Measurements from ENCODE around the gene NEAT1. TPM values are rescaled to one million over a fixed set of nuclear protein-coding genes. Genes with fewer than 3 reads are reported as not detected.

The NEAT1 gene
- total and polyA plus RNA-seq, 9 of the 15 experiments (the other 6 are each of a cell fraction or from before 2014, with no cell fraction given) = 20.1 to 389 (median 62.8) TPM

GRCh38 chr11:65382033-65382803 is 40.4 kb upstream of the NEAT1 start, which contains the start of gene SLC25A45 (continued):
- TF ChIP-seq ZNF407 (IDR thresholded peaks at IDR 0.05; ENCODE audit: low read depth) (no peak), IRF2 (CRISPR knock-in tag; IDR thresholded peaks at IDR 0.05) (no peak), MECOM (CRISPR knock-in tag; IDR thresholded peaks at IDR 0.05) (no peak), ARID1B (IDR thresholded peaks at IDR 0.05) (peak; percentile 93), CBX3 (IDR thresholded peaks at IDR 0.05; ENCODE audit: borderline replicate concordance in 1 of 2, low read length in 2 of 2) (0 out of 3 replicates have a peak, but pooled peaks of 1 of the 2 experiments have one; percentile 3), PPARD (CRISPR knock-in tag; IDR thresholded peaks at IDR 0.05) (no peak)

Measured in K562 (cell line).